HepG2 (cell line): Measurements from ENCODE around the gene IL15RA. TPM values are rescaled to one million over a fixed set of nuclear protein-coding genes. Genes with fewer than 3 reads are reported as not detected.

Experiments
- ATAC-seq: fragments of 200-7000 bp; cut with Tn5 transposase; 3 replicates; pipeline ENCODE4 v1.9.1; 2020; ENCODE audit warnings: mild to moderate bottlenecking, moderate library complexity
- BruUV-seq: library from RNA; stranded (reverse); fragments of 400-500 nt; replicated peaks from 2 replicates; lab custom pipeline; 2021; lab: Mats Ljungman, UMichigan
- CTCF ChIA-PET: fragments of 300-600 bp; formaldehyde crosslinking; extraction: SDS; loops from one replicate; lab custom pipeline; 2021; ENCODE audit warnings: low total read pairs, inconsistent platforms, low intra/inter-chr PET ratio; lab: Yijun Ruan, JAX
- POLR2A ChIA-PET: fragments of 350-600 bp; sonication (Branson Sonifier 250); formaldehyde crosslinking; loops from one replicate; lab custom pipeline; 2020; ENCODE audit warnings: antibody characterized with exemption, inconsistent platforms; lab: Yijun Ruan, JAX
- DNase-seq: peaks from one replicate; pipeline ENCODE4 v3.0.0-alpha.2; 2015; ENCODE audit warnings: low spot score
- FAIRE-seq: peaks from 3 replicates; lab custom pipeline; 2011; peaks lifted over from hg19 to GRCh38; lab: Jason Lieb, UNC
- H2AFZ ChIP-seq: one replicate; pipeline ENCODE4 v1.6.1; 2011; ENCODE audit warnings: low read length, inconsistent platforms
- H3K27ac ChIP-seq: fragments of 300-600 bp; 3 replicates; pipeline ENCODE4 v1.8.0; 2011; ENCODE audit warnings: mixed run types, mild to moderate bottlenecking, mixed read lengths, low read length, inconsistent platforms; ENCODE audit not compliant: insufficient read depth; ENCODE audit errors: extremely low read length
- H3K27me3 ChIP-seq, 2 experiments: fragments of 200-600 bp in 1 of 2; 2 replicates in 1 of 2; 3 replicates in 1 of 2; pipeline versions ENCODE4 v1.6.0 to v1.8.0; 2011; ENCODE audit warnings: low read length in 2 of 2, mild to moderate bottlenecking in 2 of 2, moderate library complexity in 2 of 2, inconsistent platforms in 1 of 2; ENCODE audit not compliant: insufficient read depth in 2 of 2, control insufficient read depth in 1 of 2
- H3K36me3 ChIP-seq, 2 experiments: fragments of 200-600 bp in 1 of 2; replicated peaks in 1 of 2; 2 replicates in 1 of 2; 3 replicates in 1 of 2; pipeline versions ENCODE4 v1.5.1 to v1.8.0; 2011; ENCODE audit warnings: low read length in 2 of 2, inconsistent platforms in 1 of 2; ENCODE audit not compliant: insufficient read depth in 2 of 2, control insufficient read depth in 1 of 2
- H3K4me1 ChIP-seq: 2 replicates; pipeline ENCODE4 v1.5.1; 2012; ENCODE audit warnings: low read length, inconsistent platforms; ENCODE audit not compliant: insufficient read depth
- H3K4me2 ChIP-seq: 2 replicates; pipeline ENCODE4 v1.6.0; 2011; ENCODE audit warnings: low read depth, low read length, inconsistent platforms
- H3K4me3 ChIP-seq, 3 experiments: fragments of 200-600 bp in 1 of 3; sonication (generic), shearing (Covaris generic) in 1 of 3; replicated peaks in 1 of 3; 2 replicates each; pipeline ENCODE4 v1.5.1; 2011 to 2016; ENCODE audit warnings: low read length in 3 of 3, inconsistent platforms in 2 of 3, low read depth in 2 of 3, mild to moderate bottlenecking in 2 of 3, control low read depth in 1 of 3, mixed read lengths in 1 of 3; ENCODE audit not compliant: insufficient read depth in 1 of 3
- H3K79me2 ChIP-seq: one replicate; pipeline ENCODE4 v1.6.1; 2011; ENCODE audit warnings: low read length, inconsistent platforms; ENCODE audit not compliant: insufficient read depth
- H3K9ac ChIP-seq: 2 replicates; pipeline ENCODE4 v1.6.0; 2011; ENCODE audit warnings: mild to moderate bottlenecking, low read depth, low read length, inconsistent platforms; ENCODE audit not compliant: insufficient read depth
- H3K9me3 ChIP-seq: 2 replicates; pipeline ENCODE4 v1.5.1; 2012; ENCODE audit warnings: mild to moderate bottlenecking, low read length
- H4K20me1 ChIP-seq: 2 replicates; pipeline ENCODE4 v1.6.0; 2011; ENCODE audit warnings: inconsistent platforms, mild to moderate bottlenecking, low read length, moderate library complexity; ENCODE audit not compliant: insufficient read depth
- AKAP8 ChIP-seq: sonication (generic); formaldehyde crosslinking; IDR thresholded peaks from 2 replicates; pipeline ENCODE4 v1.5.1; 2020; ENCODE audit warnings: mild to moderate bottlenecking, missing genetic modification reagents
- BHLHE40 ChIP-seq: IDR thresholded peaks from 2 replicates; pipeline ENCODE4 v1.6.1; 2011; ENCODE audit warnings: low read length, improper control_type of control experiment
- GABPA ChIP-seq, 2 experiments: IDR thresholded peaks; 2 replicates each; pipeline ENCODE4 v1.6.1; 2011 to 2016; ENCODE audit warnings: low read depth in 2 of 2, low read length in 1 of 2, missing biosample characterization in 1 of 2, missing genetic modification characterization in 1 of 2
- MED8 ChIP-seq: sonication (generic); formaldehyde crosslinking; IDR thresholded peaks from 2 replicates; pipeline ENCODE4 v1.8.1; 2023; ENCODE audit warnings: mild to moderate bottlenecking, missing genetic modification reagents; ENCODE audit not compliant: insufficient replicate concordance
- MTA3 ChIP-seq: sonication (generic); formaldehyde crosslinking; IDR thresholded peaks from 2 replicates; pipeline ENCODE4 v1.4.0; 2020; ENCODE audit warnings: missing genetic modification reagents
- MTERF4 ChIP-seq: sonication (generic); formaldehyde crosslinking; IDR thresholded peaks from 2 replicates; pipeline ENCODE4 v1.8.0; 2023; ENCODE audit warnings: mild to moderate bottlenecking, missing genetic modification reagents
- NPAS2 ChIP-seq: sonication (generic); formaldehyde crosslinking; IDR thresholded peaks from 2 replicates; pipeline ENCODE4 v1.8.0; 2022; ENCODE audit warnings: mild to moderate bottlenecking, missing genetic modification reagents, borderline replicate concordance
- PAF1 ChIP-seq: IDR thresholded peaks from 2 replicates; pipeline ENCODE4 v1.6.1; 2016; ENCODE audit warnings: missing genetic modification reagents, missing compliant biosample characterization
- RARA ChIP-seq: IDR thresholded peaks from 2 replicates; pipeline ENCODE4 v1.6.1; 2016; ENCODE audit warnings: missing genetic modification reagents, missing compliant biosample characterization
- ZC3H13 ChIP-seq: sonication (generic); formaldehyde crosslinking; IDR thresholded peaks from 2 replicates; pipeline ENCODE4 v1.8.1; 2023; ENCODE audit warnings: mild to moderate bottlenecking, missing genetic modification reagents, moderate library complexity
- ZMYM2 ChIP-seq: sonication (generic); formaldehyde crosslinking; IDR thresholded peaks from 2 replicates; pipeline ENCODE4 v1.8.0; 2022; ENCODE audit warnings: mild to moderate bottlenecking, missing genetic modification reagents
- ZNF143 ChIP-seq: sonication (generic); formaldehyde crosslinking; IDR thresholded peaks from 2 replicates; pipeline ENCODE4 v1.4.0; 2020; ENCODE audit warnings: missing genetic modification reagents
- ZNF18 ChIP-seq: sonication (generic); formaldehyde crosslinking; IDR thresholded peaks from 2 replicates; pipeline ENCODE4 v1.8.0; 2022; ENCODE audit warnings: mild to moderate bottlenecking, missing genetic modification reagents; ENCODE audit not compliant: insufficient replicate concordance
- ZNF230 ChIP-seq: sonication (generic); formaldehyde crosslinking; IDR thresholded peaks from 2 replicates; pipeline ENCODE4 v1.4.0; 2020; ENCODE audit warnings: mild to moderate bottlenecking, missing genetic modification reagents
- ZNF274 ChIP-seq: sonication (generic); formaldehyde crosslinking; IDR thresholded peaks from 2 replicates; pipeline ENCODE4 v1.5.1; 2020; ENCODE audit warnings: mild to moderate bottlenecking, missing genetic modification reagents
- ZNF687 ChIP-seq: sonication (generic); formaldehyde crosslinking; IDR thresholded peaks from 2 replicates; pipeline ENCODE4 v1.5.1; 2020; ENCODE audit warnings: mild to moderate bottlenecking, missing genetic modification reagents, moderate library complexity
- ZNF747 ChIP-seq: sonication (generic); formaldehyde crosslinking; IDR thresholded peaks from 2 replicates; pipeline ENCODE4 v1.8.1; 2023; ENCODE audit warnings: missing genetic modification reagents, mild to moderate bottlenecking, borderline replicate concordance
- WGBS: methylation state at CpG from one replicate; pipeline ENCODE4 v1.1.6; 2017; ENCODE audit warnings: low lambda C conversion rate; 5-methylcytosine and 5-hydroxymethylcytosine counted together
- in situ Hi-C: cut with HindIII; loops from 2 replicates; pipeline ENCODE4 v1.10.0; 2017; ENCODE audit warnings: low pct_unique_long_range_greater_than_20kb; ENCODE audit not compliant: extremely low pct_ligation_motif_present
- intact Hi-C: fragments of 100-400 bp; cut with micrococcal nuclease; formaldehyde crosslinking; loops from one replicate; pipeline ENCODE4 v1.10.0; 2022; ENCODE audit not compliant: unreplicated experiment
- polyA plus RNA-seq, 8 experiments: library from polyadenylated mRNA; depleted of rRNA in 3 of 8; stranded (reverse) in 7 of 8; unstranded in 1 of 8; fragments of >200 nt; fragmentation: Illumina TruSeq in 4 of 8; extraction: Trizol in 4 of 8; gene quantifications; 2 replicates each; pipeline versions ENCODE4 v1.2.1 to v1.2.3, GENCODE V29; 2011 to 2016; ENCODE audit warnings: low read depth in 4 of 8, missing spikeins in 1 of 8, mixed read lengths in 1 of 8; ENCODE audit not compliant: insufficient read depth in 1 of 8
- total RNA-seq, 5 experiments: library from RNA; depleted of rRNA; stranded (reverse); fragments of >200 nt; fragmentation: Illumina TruSeq; extraction: Trizol; gene quantifications; 2 replicates each; pipeline ENCODE4 v1.2.3, GENCODE V29; 2016; ENCODE audit warnings: low read depth in 1 of 5

Gene IL15RA
- total and polyA plus RNA-seq, 2 of the 13 experiments (the other 11 are each of a cell fraction or from before 2014, with no cell fraction given): 0.53 to 0.77 TPM

- CTCF ChIA-PET: no interaction called here
- no peaks in the 10 kb centered on the region for H3K9me3 ChIP-seq
- TF ChIP-seq ZNF143 (CRISPR knock-in tag) (no peak), NPAS2 (no peak), ZC3H13 (CRISPR knock-in tag) (0 out of 2 replicates have a peak, but pooled peaks have one; percentile 21), RARA (CRISPR knock-in tag) (no peak), ZNF18 (CRISPR knock-in tag) (no peak), GABPA (IDR thresholded peaks at IDR 0.05; ENCODE audit: low read depth, low read length) (0 out of 2 replicates have a peak, but pooled peaks have one; percentile 10), GABPA (CRISPR knock-in tag; IDR thresholded peaks at IDR 0.05; ENCODE audit: low read depth) (peak; percentile 61), ZNF230 (no peak), MTERF4 (CRISPR knock-in tag) (no peak), ZMYM2 (CRISPR knock-in tag) (no peak), MED8 (no peak), PAF1 (CRISPR knock-in tag) (no peak), AKAP8 (CRISPR knock-in tag) (no peak), ZNF747 (CRISPR knock-in tag) (no peak), MTA3 (no peak), ZNF687 (CRISPR knock-in tag) (peak; percentile 65), ZNF274 (CRISPR knock-in tag) (no peak), BHLHE40 (no peak)
Measured at GRCh38 chr10:5945561-5946418, 31.6 kb downstream of the IL15RA start.

More at GRCh38 chr10:5945561-5946418, 31.6 kb downstream of the IL15RA start:
- Histone ChIP-seq H3K4me1 (peaks cover 39% of the 10 kb centered on the region), H3K4me3 (peak overlapping the region; percentile 3 to 42 (median 15); a peak in 1 of 6 replicates), H3K9ac (no peak overlapping the region), H2AFZ (peak overlapping the region; percentile 88), H3K27ac (no peak overlapping the region), H3K4me2 (peak overlapping the region; percentile 75), H3K27me3 (peaks cover 5 to 56% of the 10 kb centered on the region in 2 experiments), H3K79me2 (no peaks in the 10 kb centered on the region), H4K20me1 (no peaks in the 10 kb centered on the region), H3K36me3 (no peaks in the 10 kb centered on the region)
- no TSS peak for BruUV-seq
- ATAC-seq (no peak; the same call in 2 of the 3 replicates), DNase-seq (peak; percentile 10), FAIRE-seq (no peak)
- whole genome bisulfite sequencing: 32% methylated on average over 17 of the region's 21 CpGs
- POLR2A ChIA-PET: no interaction called here
- intact Hi-C loops (loop anchor here (5.0 to 10.0 kb wide), 2 partner anchors 67 to 139 kb away; partner anchors contain the start of gene RBM17), in situ Hi-C loops (no loop called here)
